GM19035 (cell line): ENCODE measurements around the gene ADAMTS17.

Source experiments
- ATAC-seq: cut with Tn5 transposase; IDR thresholded peaks from one replicate; pipeline ENCODE4 v1.9.1; 2021; ENCODE audit not compliant: unreplicated experiment

The ADAMTS17 gene

DNA sequence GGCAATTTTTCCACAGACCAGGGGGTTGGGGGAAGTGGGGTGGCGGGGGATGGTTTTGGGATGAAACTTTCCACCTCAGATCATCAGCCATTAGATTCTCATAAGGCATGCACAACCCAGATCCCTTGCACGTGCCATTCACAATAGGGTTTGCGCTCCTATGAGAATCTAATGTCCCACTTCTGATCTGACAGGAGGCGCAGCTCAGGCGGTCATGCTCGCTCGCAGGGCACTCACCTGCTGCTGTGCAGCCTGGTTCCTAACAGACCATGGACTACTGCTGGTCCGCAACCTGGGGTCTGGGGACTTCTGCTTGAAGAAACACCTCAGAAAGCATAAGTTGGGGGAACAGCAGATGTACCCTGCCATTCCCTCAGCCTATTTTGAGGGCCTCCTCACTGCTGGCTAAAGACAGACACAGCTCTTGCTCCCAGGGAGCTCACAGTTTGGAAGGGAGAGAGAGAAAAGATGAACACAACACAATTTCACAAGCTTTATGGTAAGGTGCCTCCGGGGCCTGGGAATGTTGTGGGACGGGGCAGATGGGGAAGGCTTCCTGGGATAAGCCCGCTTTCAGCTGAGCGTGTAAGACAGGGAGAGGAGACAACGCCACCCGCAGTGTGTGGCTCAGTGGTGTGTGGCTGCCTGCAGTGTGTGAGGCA is 285.2 kb downstream of the ADAMTS17 start:
- no peak for ATAC-seq

DNA sequence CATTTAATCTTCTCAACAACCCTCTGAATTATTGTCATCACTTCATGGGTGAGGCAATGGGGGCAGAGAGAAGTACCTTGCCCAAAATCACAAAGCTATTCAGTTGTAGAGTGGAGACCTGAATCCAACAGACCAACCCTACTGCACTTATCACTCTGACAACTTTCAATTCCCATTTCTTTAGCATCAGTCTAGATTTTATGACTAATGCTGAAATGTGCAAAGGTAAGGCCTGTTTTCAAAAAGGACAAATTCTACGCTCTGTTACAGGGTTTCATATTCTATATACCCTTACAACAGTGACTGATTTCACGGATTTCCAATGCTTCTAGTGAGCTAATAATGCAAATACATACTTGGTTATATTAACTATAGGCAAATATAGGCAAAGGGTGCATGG is 286.0 kb downstream of the ADAMTS17 start:
- ATAC-seq = no peak

DNA sequence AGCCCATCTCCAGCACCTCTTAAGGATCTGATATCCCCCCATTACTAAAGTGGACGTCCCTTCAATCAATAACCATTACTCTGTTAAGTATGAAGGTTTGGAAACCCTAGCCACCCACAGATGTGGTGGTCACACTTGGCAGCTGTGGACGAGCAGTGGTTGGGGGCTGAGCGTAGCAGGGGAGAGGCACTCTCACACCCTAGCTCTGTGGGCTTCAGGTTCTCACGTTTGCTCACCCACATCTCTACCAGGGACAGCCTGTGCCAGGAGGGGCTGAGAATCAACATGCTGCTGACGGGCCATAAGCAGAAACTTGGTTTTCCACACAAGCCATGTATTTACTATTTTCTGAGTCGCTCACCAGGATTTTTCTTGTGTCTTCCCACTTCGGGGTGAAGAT is 287.2 kb downstream of the ADAMTS17 start:
- no peak for ATAC-seq

DNA sequence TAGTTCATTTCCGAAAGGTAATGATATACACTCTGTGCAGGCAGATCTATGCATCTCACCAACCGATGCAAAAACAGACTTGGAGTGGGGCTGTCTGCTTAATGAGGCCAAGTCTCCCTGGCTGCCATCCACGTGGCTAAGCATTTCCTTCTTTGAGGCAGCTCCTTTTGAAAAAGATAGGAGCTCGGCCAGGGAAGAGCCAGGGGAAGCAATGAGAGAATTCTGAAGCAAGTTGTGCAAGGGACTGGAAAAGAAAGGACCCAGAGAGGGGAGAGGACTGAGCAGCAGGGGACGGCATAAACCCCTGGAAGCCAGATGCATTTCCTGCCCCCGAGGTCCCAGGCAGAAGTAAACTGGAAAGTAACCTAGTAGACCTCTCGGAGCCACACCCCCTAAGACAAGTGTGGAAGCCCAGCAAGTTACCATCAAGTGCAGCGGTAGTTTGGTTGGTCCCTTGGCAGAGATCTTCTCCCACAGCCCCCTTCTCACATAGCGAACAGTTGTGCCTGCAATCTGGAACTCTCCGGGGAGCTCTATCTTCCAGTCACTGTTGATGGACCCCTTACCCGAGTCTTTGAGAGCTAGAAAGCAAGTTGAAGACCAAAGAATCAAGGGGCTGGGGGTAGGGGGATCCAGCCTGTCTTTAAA is 288.2 kb downstream of the ADAMTS17 start:
- no peak for ATAC-seq

DNA sequence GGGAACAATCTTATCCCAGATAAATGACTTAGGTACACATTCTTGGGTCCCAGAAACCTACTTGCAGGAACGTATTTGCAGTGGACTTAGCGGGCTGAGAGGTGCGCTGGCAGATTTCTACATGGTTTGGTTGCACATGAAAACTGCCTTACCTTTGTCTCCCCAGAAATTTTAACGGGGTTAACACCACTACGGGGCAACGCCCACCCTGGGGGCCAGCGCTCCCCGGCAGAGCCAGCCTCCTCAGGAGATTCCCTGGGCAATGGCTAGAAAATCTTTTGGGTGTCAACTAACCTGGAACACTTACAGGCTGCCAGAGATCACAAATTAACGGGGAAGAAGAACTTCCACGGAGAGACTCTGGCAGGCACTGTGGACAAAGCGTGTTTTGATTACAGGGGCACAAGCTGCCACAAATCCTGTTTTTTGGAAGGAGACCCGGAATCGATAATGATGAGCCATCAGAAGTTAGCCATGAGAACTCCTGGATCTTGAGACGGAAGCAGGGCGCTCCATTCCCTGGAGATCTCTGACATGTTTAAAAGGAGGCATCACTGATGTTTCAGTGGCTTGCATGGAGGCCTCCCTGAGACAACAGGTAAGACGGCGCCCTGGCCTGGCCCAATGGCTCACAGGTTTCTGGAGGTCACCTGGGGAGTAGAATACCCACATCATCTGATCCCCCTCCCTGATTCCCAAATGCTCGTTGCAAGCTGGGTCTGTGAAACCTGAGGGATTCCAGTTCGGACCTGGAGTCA is 288.9 kb downstream of the ADAMTS17 start:
- no peak for ATAC-seq

DNA sequence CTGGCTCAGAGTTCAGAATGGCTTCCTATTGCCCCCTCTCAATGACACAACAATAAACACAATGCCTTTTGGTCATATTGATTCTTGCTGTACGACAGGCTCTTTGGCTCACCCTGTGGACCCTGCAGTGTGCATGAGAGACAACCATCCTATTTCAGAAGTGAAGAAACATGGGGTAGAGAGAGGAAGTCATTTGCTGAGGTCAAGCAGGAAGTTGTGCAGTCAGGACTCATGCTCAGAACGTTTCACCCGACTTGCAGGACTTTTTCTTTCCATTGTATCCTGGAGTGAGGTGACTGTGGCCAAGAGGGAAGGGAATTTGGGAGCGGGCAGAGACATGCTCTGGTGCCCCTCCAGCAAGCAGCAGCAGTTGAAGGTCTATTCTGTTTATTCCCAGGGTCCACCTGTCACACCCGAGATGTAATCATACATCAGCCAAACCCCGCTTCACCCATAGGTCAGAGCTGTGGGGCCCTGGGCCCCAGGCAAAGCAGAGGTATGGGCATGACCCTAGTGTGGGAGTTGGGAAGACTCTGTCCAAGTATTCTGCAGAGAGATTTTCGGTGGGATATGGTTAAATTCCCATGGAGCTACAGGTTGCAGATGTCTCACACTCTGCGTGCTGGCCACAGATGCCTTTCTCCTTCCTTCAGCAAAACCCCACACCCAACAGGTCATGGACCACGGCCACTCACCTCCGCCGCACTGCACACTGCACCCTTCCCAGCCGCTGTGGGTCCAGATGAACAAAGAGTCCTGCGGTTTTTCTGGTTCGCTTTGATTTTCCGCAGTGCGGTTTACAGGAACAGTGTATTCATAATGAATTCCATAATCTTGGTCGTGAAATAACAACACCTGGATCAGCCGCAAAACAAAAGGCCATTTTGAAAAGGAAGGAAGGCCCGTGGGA is 290.6 kb downstream of the ADAMTS17 start:
- no peak for ATAC-seq

DNA sequence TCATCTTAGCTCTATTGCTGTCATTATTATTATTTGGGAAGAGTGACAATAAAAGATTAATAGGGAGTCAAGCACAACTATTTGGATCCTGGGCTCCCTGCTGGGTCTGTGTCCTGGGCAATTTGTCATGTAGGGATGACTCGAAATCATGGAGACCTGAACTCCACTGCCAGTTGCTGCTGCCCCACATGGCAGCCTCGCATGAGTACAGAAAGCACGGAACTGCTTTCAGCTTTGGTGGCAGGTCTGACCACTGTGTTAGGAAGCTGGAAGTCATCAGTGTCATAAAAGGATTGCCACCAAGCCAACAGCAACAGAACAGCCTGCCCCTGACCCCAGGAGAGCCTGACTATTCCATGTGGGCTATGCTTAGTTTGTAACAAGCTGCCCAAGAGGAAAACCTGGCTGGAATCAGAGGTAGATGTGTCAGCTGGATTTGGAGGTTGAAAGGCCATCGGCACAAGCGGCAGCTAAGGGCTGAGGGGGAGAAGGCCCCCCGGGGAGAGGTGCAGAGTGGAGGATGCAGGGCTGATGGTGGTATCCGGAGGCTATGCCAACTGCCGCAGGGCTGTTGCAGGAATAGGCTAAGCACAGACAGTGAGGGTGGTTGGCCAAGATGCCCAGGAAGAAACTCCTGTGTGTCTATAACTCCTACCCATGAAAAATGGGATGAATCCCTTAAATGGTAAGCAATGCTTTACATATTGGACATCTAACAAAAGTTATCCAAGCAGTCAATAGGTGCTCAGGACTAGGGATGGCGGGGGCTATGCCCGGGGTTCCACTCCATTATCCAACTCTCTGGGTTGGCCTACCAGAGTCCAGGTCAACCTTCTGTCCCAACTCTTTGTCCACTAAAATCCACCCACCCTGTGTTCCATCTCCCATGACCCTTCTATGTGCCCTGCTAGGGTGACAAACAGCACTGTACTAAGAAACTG is 291.6 kb downstream of the ADAMTS17 start:
- ATAC-seq = no peak

DNA sequence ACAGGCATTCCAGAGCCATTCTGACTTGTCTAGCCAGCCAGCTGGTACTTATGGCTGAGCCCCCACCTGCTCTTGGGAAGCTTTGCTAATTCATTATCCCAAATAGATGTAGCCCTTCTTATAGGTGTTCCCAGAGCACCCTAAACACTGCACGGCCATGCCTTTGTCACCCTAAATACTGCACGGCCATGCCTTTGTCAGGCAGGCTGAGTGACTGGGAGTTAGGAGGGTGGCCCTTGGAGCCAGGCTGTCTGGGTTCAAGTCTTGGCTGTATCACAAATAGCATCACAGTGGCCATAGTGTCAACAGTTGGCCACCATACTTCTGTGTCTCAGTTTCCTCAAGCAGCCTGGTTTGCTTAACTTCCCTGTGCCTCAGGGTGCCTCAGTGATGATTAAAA is 292.3 kb downstream of the ADAMTS17 start:
- ATAC-seq = no peak

DNA sequence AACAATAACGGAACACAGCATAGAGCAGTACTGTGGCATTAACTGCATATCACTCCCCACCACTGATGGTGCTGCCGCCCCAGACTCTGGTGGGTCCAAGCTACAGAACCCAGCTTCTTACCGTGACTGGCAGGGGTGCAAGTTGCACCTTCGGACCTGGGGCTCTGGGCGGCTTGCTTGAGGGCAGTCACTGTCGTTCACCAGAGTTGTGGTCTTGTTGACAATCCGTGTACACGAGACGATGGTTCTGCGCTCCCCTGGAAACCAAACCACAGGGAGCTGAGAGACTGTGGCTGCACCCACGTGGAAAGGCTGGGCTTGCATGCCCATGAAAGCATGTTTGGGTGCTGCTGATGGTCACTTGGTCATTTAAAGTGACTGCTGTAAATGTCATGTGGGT is 293.0 kb downstream of the ADAMTS17 start:
- ATAC-seq = no peak

DNA sequence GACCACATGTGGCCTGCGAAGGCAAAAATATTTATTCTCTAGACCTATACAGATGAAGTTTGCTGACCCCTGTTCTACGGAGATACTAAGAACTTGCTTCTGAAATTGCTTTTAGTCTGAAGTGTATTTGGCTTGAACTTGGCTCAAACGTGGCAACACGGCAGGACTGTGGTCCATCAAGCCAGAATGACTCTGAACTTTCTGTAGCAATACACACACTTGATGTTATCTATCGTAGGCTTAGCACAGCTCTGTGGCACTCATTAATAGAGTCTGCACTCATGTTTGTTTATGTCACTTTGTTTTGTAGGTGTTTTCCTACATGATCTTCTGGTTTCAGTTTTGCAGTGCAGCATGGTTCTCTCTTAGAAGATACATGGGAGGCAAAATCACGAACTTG is 298.1 kb downstream of the ADAMTS17 start:
- ATAC-seq = no peak

DNA sequence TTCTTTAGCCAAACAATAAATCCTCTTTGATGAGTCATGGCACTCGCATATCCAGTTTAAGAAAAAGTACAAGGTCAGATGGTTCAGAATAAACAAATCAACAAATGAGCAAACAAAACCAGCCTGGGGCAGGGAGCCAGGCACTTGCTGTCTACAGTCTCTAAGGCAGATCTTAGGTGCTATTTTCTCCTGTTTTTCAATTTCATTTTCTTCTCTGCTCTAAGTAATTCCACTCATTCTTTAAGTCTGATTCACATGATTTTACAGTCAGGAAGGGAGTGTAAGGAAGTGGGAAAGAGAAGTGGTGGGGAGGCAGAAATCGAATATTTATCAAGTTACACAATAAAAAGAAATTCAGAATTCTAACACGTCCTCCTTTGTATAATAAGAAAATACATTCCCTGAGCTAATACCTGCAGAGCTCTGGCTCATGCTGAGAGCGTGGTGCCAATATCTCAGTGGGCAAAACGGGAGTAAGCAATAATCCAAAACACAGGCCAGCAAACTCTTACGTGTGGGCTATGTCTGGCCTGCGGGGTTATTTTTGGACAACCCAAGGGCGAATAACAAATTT is 298.6 kb downstream of the ADAMTS17 start:
- ATAC-seq = no peak

DNA sequence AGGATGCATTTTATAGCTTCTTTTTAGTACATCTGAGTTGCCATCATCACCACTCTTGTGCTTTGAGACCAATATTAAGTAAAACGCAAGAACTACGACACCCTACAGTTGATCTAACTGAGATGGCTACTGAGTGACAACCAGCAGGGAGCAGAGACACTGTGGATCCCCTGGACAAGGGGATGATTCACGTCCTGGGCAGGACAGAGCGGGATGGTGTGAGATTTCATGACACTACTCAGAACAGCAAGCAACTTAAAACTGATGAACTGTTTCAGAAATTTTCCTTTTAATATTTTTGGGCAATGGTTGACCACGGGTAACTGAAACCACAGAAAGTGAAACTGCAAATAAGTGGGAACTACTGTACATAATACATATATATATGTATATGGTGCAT is 299.2 kb downstream of the ADAMTS17 start:
- ATAC-seq = no peak

DNA sequence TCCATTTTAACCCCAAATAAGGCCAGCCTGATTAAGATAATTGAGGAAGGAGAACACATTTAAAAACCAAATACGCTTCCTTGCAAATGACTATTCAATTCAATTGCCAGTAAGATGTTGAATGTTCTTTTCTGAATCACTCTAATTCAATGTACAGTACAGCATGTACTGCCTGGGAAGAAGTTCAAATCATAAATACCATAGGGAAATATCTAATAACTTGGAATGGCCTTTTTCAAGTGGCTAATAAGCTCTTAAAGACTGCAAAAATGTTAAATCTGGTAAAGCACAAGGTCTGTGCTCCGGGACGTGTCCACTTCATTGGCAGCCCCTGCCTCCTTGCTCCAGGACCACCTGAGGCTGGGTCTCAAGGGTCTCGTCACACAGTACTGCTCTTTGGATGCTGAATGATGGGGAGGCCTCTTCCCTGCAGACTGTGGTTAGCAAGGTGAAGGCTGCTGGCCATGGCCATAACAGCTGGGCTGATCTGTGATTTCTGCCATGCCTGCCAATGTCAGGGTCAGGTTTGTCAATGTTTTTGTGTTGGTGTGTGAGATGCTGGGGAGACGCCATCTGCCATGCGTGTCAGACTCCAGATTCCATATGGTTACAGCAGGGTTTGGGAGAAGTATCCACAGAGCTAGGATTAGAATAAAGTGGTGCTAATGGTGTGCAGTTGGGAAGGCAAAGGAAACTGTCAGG is 300.5 kb downstream of the ADAMTS17 start:
- no peak for ATAC-seq

DNA sequence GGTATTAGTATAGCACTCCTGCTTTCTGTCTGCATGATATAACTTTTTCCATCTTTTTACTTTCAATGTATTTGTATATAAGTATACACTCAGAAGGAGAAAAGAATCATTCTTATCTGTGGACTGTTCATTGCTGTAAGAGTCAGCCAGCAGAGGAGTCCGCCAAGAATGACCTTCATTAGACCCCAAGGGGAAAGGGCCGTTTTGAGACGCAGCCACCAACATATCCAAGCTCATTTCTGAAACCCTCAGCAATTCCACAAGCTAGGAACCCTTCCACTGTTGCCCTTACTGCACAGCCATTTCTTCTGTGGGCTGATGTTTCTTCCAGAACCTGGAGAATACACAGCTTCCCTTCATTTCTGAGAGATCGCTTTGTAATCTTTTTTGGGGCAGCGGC is 301.8 kb downstream of the ADAMTS17 start:
- no peak for ATAC-seq

DNA sequence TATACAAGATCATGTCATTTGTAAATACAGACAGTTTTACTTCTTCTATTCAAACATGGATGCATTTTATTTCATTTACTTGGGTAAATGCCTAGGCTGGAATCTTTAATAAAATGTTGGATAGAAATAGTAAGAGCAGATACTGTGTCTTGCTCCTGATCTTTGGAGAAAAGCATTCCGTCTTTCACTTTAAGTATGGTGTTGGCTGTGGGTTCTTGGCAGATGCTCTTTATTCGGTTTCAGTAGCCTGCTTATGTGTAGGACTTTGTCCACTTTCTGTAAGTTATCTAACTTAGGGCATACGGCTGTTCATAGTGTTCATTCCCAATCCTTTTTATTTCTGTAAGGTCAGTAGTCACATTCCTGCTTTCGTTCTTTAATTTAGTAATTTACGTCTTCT is 303.0 kb downstream of the ADAMTS17 start:
- ATAC-seq = no peak

DNA sequence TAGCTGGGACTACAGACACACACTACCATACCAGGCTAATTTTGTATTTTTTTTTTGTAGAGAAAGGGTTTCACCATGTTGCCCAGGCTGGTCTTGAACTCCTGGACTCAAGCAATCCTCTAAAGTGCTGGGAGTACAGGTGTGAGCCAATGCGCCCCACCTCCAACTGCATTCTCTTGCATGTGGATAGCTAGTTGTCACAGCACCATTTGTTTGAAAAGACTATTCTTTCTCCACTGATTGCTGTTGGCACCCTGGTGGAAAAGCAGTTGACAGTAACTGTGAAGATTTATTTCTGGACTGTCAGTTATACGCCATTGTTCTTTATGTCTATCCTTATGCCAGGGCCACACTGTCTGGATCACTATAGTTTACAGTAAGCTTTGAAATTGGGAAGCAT is 303.9 kb downstream of the ADAMTS17 start:
- ATAC-seq = no peak

DNA sequence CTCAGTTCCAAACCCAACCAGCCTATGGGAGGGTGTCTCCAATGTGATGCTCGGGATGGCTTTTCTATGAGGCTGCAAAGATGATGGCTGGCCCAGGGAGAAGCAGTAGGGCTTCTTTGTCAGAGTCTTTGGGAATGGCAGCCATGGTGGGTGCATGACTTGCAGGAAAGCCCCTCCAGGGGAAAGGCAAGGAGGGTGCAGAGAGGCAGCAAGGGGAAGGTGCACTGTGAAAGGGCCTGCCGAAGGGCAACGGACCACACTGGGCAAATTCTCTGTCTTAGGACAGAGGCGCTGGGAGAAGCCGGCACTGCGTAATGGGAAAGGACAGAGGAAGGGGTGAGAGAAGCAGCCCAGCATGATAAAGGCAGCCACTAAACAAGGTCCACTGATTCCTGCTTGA is 305.8 kb downstream of the ADAMTS17 start:
- ATAC-seq = no peak

DNA sequence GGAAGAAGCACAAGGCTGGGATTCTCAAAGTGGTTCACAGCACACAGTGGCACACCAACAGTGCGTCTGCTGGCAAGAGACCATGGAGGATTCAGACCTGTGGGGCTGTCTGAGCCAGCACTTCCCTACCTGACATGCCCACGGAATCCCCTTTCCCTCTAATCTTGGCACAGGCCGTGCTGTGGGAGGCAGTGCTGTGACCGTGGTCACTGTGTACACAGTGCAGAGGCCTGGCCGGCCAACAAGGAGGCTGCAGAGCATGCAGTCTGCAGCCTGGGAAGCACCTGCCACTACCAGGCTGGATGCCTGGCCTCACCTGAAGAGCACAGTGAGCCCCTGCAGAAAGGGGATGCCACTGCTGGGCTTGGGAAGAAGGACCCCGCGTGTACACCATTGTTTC is 307.6 kb downstream of the ADAMTS17 start:
- ATAC-seq = no peak

DNA sequence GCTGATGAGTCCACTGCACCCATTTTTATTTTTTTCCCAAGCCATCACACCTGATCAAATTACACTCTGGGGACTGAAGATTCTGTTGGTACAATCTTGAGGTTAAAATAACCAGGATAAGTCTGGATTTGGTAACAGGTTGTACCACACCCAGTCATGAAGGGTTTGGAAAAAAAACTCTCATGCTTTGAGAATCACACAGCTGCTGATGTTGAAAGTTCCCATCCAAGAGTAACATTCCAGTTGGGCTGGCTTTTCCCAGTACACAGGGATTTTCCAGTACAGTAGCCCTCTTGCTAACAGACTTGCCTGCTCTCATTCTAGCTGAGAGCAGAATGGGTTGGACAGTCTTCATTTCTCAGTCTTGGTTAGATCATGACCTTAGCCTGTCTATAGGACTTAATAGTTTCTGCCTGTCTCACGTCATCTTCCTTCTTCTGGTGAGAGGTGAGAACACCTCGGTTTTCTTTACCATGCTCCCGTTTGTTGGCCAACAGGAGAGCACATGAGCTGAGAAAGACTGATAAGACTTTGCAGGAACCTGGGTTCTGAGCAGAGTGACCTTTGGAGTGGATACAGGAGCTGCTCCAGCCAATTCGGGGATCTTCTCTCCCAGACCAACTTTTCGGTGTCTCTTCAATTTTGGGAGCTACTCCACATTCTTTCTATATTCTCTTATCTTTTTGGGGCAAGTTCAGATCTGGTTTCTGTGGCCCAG is 308.5 kb downstream of the ADAMTS17 start:
- no peak for ATAC-seq
